ENCODE measurements around the gene GMPR.

DNA sequence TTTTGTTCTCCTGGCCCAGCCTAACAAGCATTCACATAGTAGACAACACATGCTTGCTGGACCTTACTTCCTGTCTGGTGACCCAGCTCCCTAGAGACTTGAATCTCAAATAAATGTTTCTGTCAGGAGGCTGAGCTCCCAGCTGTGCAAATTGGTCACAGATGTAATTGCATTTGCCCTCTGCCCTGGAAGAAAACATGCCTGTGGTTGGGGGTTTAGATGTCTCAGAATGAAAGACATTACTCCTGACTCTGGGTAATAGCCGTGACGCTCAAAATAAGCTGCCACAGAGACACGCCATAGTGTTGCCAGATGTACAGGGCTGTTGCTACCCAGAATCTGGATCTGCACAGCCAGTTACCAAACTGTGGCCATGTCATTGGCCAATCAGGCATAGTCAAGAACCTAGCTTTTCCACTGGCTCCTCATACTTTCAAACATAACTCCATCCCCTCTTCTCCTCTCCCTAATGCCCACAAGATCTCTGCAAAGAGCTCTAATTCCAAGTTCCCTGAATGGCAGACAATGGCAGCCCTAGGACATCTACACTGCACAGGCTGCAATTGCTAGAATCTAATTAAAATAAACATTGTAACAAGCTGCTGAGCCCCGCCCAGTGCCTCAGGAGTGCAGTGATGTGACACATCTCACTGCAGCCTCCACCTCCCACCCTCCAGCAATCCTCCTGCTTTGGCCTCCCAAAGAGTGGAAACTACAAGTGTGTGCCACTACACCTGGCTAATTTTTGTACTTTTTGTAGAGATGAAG is 32.8 kb upstream of the GMPR start:
- TF ChIP-seq, protein P1, sequence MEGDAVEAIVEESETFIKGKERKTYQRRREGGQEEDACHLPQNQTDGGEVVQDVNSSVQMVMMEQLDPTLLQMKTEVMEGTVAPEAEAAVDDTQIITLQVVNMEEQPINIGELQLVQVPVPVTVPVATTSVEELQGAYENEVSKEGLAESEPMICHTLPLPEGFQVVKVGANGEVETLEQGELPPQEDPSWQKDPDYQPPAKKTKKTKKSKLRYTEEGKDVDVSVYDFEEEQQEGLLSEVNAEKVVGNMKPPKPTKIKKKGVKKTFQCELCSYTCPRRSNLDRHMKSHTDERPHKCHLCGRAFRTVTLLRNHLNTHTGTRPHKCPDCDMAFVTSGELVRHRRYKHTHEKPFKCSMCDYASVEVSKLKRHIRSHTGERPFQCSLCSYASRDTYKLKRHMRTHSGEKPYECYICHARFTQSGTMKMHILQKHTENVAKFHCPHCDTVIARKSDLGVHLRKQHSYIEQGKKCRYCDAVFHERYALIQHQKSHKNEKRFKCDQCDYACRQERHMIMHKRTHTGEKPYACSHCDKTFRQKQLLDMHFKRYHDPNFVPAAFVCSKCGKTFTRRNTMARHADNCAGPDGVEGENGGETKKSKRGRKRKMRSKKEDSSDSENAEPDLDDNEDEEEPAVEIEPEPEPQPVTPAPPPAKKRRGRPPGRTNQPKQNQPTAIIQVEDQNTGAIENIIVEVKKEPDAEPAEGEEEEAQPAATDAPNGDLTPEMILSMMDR (optimal IDR thresholded peaks at IDR 0.05 in 1 of 3, IDR thresholded peaks at IDR 0.05 in 1 of 3, conservative IDR thresholded peaks at IDR 0.05 in 1 of 3; ENCODE audit: extremely low read depth in 1 of 3, insufficient read depth in 2 of 3, low read length in 3 of 3), result no peak
- TF ChIP-seq EZH2 (IDR thresholded peaks at IDR 0.05; ENCODE audit: low read length), result no peak

All from keratinocyte (primary cell).